GM12878 (cell line): ENCODE results near the gene HS6ST1. TPM values are rescaled to one million over a fixed set of nuclear protein-coding genes. Genes with fewer than 3 reads are reported as not detected.

Experiments
- ATAC-seq: fragments of 200-7000 bp; cut with Tn5 transposase; 3 replicates; pipeline ENCODE4 v1.9.1; 2020; ENCODE audit warnings: mild to moderate bottlenecking, moderate library complexity
- BruUV-seq: library from RNA; stranded (reverse); fragments of 400-500 nt; replicated peaks from 2 replicates; lab custom pipeline; 2021; lab: Mats Ljungman, UMichigan
- CTCF ChIA-PET: fragments of 300-600 bp; sonication (Branson Sonifier 250); formaldehyde crosslinking; extraction: SDS; loops from one replicate; lab custom pipeline; 2021; ENCODE audit warnings: inconsistent platforms; lab: Yijun Ruan, JAX
- POLR2A ChIA-PET: fragments of 350-600 bp; formaldehyde crosslinking; extraction: SDS; loops from one replicate; lab custom pipeline; 2021; ENCODE audit warnings: inconsistent platforms; lab: Charles Lee
- RAD21 ChIA-PET: fragments of 300-600 bp; sonication (Branson Sonifier 250); formaldehyde crosslinking; loops from one replicate; lab custom pipeline; 2023; ENCODE audit warnings: antibody characterized with exemption; ENCODE audit not compliant: unreplicated experiment; lab: Charles Lee
- SMC1A ChIA-PET: fragments of 300-600 bp; sonication (Branson Sonifier 250); formaldehyde crosslinking; loops from one replicate; lab custom pipeline; 2023; ENCODE audit not compliant: unreplicated experiment, uncharacterized antibody; lab: Charles Lee
- DNase-seq: peaks from one replicate; pipeline ENCODE4 v3.0.0-alpha.2; 2011; ENCODE audit warnings: low read depth, low spot score
- FAIRE-seq: peaks from 3 replicates; lab custom pipeline; 2011; peaks lifted over from hg19 to GRCh38; lab: Jason Lieb, UNC
- H2AFZ ChIP-seq: 2 replicates; pipeline ENCODE4 v1.6.0; 2011; ENCODE audit warnings: low read depth, low read length, control low read depth; ENCODE audit not compliant: control insufficient read depth
- H3K27ac ChIP-seq: 2 replicates; pipeline ENCODE4 v1.5.1; 2011; ENCODE audit warnings: control low read depth; ENCODE audit not compliant: control insufficient read depth, insufficient read depth
- H3K27me3 ChIP-seq, 2 experiments: replicated peaks in 1 of 2; 2 replicates each; pipeline versions ENCODE4 v1.6.0 to v1.6.1; 2011; ENCODE audit warnings: low read length in 1 of 2; ENCODE audit not compliant: control insufficient read depth in 2 of 2, insufficient read depth in 2 of 2
- H3K36me3 ChIP-seq, 2 experiments: 2 replicates each; pipeline ENCODE4 v1.5.1; 2011; ENCODE audit warnings: low read length in 1 of 2; ENCODE audit not compliant: control insufficient read depth in 2 of 2, insufficient read depth in 2 of 2
- H3K4me1 ChIP-seq: 2 replicates; pipeline ENCODE4 v1.6.1; 2011; ENCODE audit warnings: mild to moderate bottlenecking, low read length, moderate library complexity, mixed read lengths; ENCODE audit not compliant: control insufficient read depth, insufficient read depth
- H3K4me2 ChIP-seq: 2 replicates; pipeline ENCODE4 v1.6.0; 2011; ENCODE audit warnings: control low read depth; ENCODE audit not compliant: control insufficient read depth, insufficient read depth
- H3K4me3 ChIP-seq: fragments of 200-600 bp; sonication (generic); 2 replicates; pipeline ENCODE4 v1.5.1; 2016
- H3K79me2 ChIP-seq: 2 replicates; pipeline ENCODE4 v1.6.0; 2011; ENCODE audit warnings: low read length; ENCODE audit not compliant: control insufficient read depth, insufficient read depth
- H3K9ac ChIP-seq: 2 replicates; pipeline ENCODE4 v1.8.0; 2011; ENCODE audit warnings: low read length, control low read depth, mixed read lengths; ENCODE audit not compliant: control insufficient read depth, insufficient read depth
- H3K9me3 ChIP-seq: replicated peaks from 3 replicates; pipeline ENCODE4 v1.5.1; 2011; ENCODE audit warnings: mild to moderate bottlenecking, low read length; ENCODE audit not compliant: control insufficient read depth, insufficient read depth
- H4K20me1 ChIP-seq: 2 replicates; pipeline ENCODE4 v1.6.0; 2011; ENCODE audit not compliant: control insufficient read depth, insufficient read depth
- CEBPZ ChIP-seq: fragments of 150-350 bp; IDR thresholded peaks from 2 replicates; pipeline ENCODE4 v1.6.1; 2016; ENCODE audit warnings: low read depth, low read length
- FOXK2 ChIP-seq: fragments of 450-650 bp; IDR thresholded peaks from 2 replicates; pipeline ENCODE4 v1.6.1; 2017; ENCODE audit warnings: mild to moderate bottlenecking, moderate library complexity
- HDGF ChIP-seq: fragments of 450-650 bp; IDR thresholded peaks from 2 replicates; pipeline ENCODE4 v1.6.1; 2016; ENCODE audit warnings: antibody characterized with exemption
- MAX ChIP-seq: IDR thresholded peaks from 2 replicates; pipeline ENCODE4 v1.6.1; 2012; ENCODE audit warnings: low read depth, low read length, improper control_type of control experiment
- MEF2B ChIP-seq: fragments of 450-650 bp; IDR thresholded peaks from 2 replicates; pipeline ENCODE4 v1.6.1; 2018; ENCODE audit warnings: mild to moderate bottlenecking, moderate library complexity; ENCODE audit not compliant: partially characterized antibody, poor library complexity, severe bottlenecking
- TAF1 ChIP-seq: IDR thresholded peaks from 2 replicates; pipeline ENCODE4 v1.6.1; 2011; ENCODE audit warnings: mild to moderate bottlenecking, low read depth, low read length, borderline replicate concordance
- WRNIP1 ChIP-seq: IDR thresholded peaks from 2 replicates; pipeline ENCODE4 v1.6.1; 2011; ENCODE audit warnings: low read depth, low read length, improper control_type of control experiment, borderline replicate concordance
- WGBS: methylation state at CpG from one replicate; pipeline ENCODE4 v1.1.6; 2016; ENCODE audit warnings: low lambda C conversion rate; ENCODE audit not compliant: insufficient replicate concordance, insufficient coverage; ENCODE audit errors: missing lambda C conversion rate; 5-methylcytosine and 5-hydroxymethylcytosine counted together
- in situ Hi-C: fragments of 300-500 bp; cut with MboI; formaldehyde crosslinking; loops from 9 replicates; pipeline ENCODE4 v1.14.3; 2018; ENCODE audit warnings: mixed read lengths
- intact Hi-C: fragments of 100-400 bp; cut with micrococcal nuclease; formaldehyde crosslinking; loops from one replicate; pipeline ENCODE4 v1.14.2; 2022; ENCODE audit not compliant: unreplicated experiment
- polyA plus RNA-seq, 11 experiments: library from polyadenylated mRNA; depleted of rRNA in 4 of 11; unstranded in 6 of 11; stranded (reverse) in 5 of 11; fragments of >200 nt; fragmentation: Nextera tagmentation in 4 of 11; fragmentation: Illumina TruSeq in 1 of 11; extraction: Ambion mirVana in 4 of 11; extraction: Trizol in 1 of 11; gene quantifications; 1 replicate in 1 of 11; 2 replicates in 10 of 11; pipeline versions ENCODE4 v1.2.1 to v1.2.3, GENCODE V29; 2011 to 2016; ENCODE audit warnings: inconsistent platforms in 2 of 11, missing spikeins in 2 of 11, low read depth in 1 of 11
- total RNA-seq, 4 experiments: library from RNA; depleted of rRNA in 3 of 4; stranded (reverse); fragments of >200 nt in 3 of 4; fragmentation: Illumina TruSeq in 1 of 4; extraction: Trizol in 1 of 4; gene quantifications; 2 replicates each; pipeline versions ENCODE4 v1.2.1 to v1.2.3, GENCODE V29; 2013 to 2021

The HS6ST1 gene
- total and polyA plus RNA-seq, 10 of the 15 experiments (the other 5 are each of a cell fraction or from before 2014, with no cell fraction given): 0.48 to 17.0 (median 4.7) TPM

GRCh38 chr2:128293870-128294455, 24.7 kb downstream of the HS6ST1 start:
- FAIRE-seq (no peak), DNase-seq (no peak), ATAC-seq (no peak)
- no peaks in the 10 kb centered on the region for H3K4me1 ChIP-seq
- WGBS: 69% methylated on average over 8 of the region's 8 CpGs
- H3K4me2 ChIP-seq: no peak overlapping the region
- ChIA-PET CTCF (no interaction called here), RAD21 (no interaction called here), SMC1A (no interaction called here), POLR2A (no interaction called here)
- no TSS peak for BruUV-seq
- H3K79me2 ChIP-seq: no peaks in the 10 kb centered on the region
- intact Hi-C loops: no loop called here
- H4K20me1 ChIP-seq: no peaks in the 10 kb centered on the region
- no peak overlapping the region for H3K4me3 ChIP-seq
- H3K27me3 ChIP-seq: no peaks in the 10 kb centered on the region
- no peaks in the 10 kb centered on the region for H3K9me3 ChIP-seq
- H3K9ac ChIP-seq: no peak overlapping the region
- no peak overlapping the region for H3K27ac ChIP-seq
- peaks cover 0 to 3% of the 10 kb centered on the region in 2 experiments; a peak in 2 of 4 replicates for H3K36me3 ChIP-seq
- in situ Hi-C loops: no loop called here
- TF ChIP-seq MEF2B (no peak), MAX (no peak), FOXK2 (no peak), WRNIP1 (no peak), TAF1 (no peak), CEBPZ (no peak), HDGF (no peak)
- no peak overlapping the region for H2AFZ ChIP-seq
